ENCODE data around the gene LRRK2. TPM values are rescaled to one million over a fixed set of nuclear protein-coding genes. Genes with fewer than 3 reads are reported as not detected.
"Not testable (repeated sequence)": the region's sequence is repeated elsewhere in the genome, so short reads cannot be mapped to it uniquely, and the experiment has no call there.

Gene LRRK2
- total RNA-seq, 1 donor from 2014 or later = 7.1 TPM

DNA sequence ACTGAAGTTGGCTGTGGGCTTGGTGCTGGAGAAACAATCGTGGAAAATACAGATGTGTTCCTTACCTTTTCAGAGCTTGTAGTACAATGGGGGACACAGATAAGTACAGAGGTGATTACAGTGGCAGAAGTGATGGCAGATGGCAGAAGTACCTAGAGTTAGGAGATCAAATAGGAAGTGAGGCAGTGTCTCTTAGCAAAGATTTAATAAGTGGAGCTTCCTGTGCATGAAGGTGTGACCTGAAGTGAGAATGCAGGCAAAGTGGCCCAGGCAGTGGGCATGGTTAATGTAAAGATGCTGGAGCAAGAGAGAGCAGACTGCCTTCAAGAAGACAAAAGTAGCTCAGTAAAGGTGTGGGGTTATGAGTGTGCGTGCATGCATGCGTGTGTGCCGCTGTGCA, 16.0 kb downstream of the LRRK2 start:
- DNase-seq (ENCODE audit: low spot score) = no peak
- intact Hi-C loops (cut with DNase I) = no loop called here

DNA sequence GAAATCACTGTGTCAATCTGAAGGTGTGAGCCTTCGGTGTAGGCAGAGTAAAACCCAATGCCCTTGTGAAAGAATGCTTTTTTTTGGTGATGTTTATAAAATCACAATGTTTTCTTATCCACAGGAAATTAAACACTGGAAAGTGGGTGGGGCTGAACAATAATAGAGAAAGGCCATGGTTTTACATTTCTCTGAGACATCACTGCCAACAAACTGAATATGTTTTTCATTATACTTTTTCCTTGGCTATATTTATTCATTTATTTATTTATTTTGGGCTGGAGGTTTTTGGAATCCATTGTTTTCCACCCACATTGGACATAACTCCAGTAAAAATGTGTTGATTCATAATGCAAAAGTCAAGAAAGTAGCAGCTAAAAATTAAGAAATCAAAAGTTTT, 16.9 kb downstream of the LRRK2 start:
- intact Hi-C loops (cut with DNase I) = no loop called here

DNA sequence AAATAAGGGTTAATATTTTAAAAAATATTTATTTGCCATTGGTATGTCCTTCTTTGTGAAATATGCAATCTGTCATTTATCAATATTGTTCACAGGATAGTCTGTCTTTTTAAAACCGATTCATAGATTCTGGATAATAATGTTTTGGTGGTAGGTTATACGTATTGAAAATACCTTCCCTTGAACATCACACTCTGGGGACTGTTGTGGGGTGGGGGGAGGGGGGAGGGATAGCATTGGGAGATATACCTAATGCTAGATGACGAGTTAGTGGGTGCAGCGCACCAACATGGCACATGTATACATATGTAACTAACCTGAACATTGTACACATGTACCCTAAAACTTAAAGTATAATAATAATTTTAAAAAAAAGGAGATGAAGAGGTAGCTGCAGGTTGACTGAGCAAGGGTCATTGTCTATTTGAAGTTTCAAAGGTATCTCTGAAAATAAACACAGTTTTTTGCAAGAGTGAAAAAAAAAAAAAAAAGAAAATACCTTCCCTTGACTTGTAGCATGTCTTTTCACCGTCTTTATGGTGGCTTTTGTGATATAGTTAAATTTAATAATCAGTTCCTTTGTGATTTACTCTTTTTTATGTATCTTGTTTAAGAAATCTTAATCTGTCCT, 19.8 kb downstream of the LRRK2 start:
- intact Hi-C loops (cut with DNase I) = not testable (repeated sequence)

More for the DNA sequence above, 16.9 kb downstream of the LRRK2 start:
- no peak for DNase-seq (ENCODE audit: low spot score)

DNA sequence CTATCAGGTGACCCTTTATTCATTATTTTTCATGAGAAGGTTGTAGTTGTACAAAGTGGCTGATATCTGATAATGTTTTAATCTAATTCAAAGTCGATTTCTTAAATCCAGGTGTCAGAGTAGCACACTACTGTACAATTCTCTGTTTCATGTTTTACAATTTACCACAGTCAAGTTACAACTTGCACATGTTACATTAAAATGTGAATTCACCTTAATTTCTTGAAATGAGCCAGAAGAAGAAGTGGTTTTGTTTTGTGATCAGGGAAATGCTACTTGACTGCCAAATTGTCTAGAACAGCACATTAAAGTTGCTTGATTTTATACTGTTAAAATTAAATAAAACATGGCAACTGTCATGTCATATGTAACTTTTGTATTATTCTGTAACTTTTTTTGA, 23.2 kb downstream of the LRRK2 start:
- intact Hi-C loops (cut with DNase I) = no loop called here
- DNase-seq (ENCODE audit: low spot score) = no peak

More for the DNA sequence above, 19.8 kb downstream of the LRRK2 start:
- not testable (repeated sequence) for DNase-seq (ENCODE audit: low spot score)

- DNase-seq (ENCODE audit: low spot score) = no peak
- intact Hi-C loops (cut with DNase I) = no loop called here
Observed at GRCh38 chr12:40248585-40249297, 23.9 kb downstream of the LRRK2 start.

- intact Hi-C loops (cut with DNase I); DNase-seq (ENCODE audit: low spot score): not testable (repeated sequence)
Observed at GRCh38 chr12:40250652-40251051, 25.9 kb downstream of the LRRK2 start.

GRCh38 chr12:40253936-40254335, 29.1 kb downstream of the LRRK2 start:
- intact Hi-C loops (cut with DNase I) = no loop called here
- DNase-seq (ENCODE audit: low spot score) = no peak

DNA sequence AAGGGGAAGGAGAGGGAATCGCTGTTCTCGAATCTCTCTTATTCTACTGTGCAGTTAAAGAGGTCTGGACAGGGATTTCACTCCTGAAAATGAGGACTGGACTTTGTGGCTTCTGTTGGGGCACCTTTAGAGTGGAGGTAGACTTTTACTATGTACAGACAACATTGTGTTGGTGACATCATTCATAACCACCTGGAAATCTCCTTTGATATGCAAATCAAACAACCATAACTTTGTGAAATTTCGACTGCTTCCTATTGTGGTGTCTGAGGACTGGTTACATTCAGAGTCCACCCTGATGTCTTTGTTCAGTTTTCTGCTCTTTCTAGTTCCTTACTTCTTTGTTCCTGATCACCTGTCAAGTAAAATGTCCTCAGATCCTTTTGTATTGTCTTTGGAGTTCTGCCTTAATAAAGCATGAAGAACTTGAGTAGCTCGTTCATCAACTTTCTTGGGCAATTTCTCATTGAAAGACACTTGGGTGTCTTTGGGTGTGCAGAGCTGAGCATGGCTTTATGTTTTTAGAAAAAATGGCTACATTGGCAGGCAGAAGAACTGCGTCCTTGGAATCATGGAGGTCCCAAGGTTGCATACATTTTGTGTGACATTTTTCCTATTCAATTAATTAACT, 29.8 kb downstream of the LRRK2 start:
- DNase-seq (ENCODE audit: low spot score) = no peak
- intact Hi-C loops (cut with DNase I) = no loop called here

GRCh38 chr12:40258371-40258770, 33.6 kb downstream of the LRRK2 start:
- DNase-seq (ENCODE audit: low spot score) = no peak
- intact Hi-C loops (cut with DNase I) = no loop called here

GRCh38 chr12:40261937-40262336, 37.1 kb downstream of the LRRK2 start:
- DNase-seq (ENCODE audit: low spot score) = no peak
- intact Hi-C loops (cut with DNase I) = no loop called here

DNA sequence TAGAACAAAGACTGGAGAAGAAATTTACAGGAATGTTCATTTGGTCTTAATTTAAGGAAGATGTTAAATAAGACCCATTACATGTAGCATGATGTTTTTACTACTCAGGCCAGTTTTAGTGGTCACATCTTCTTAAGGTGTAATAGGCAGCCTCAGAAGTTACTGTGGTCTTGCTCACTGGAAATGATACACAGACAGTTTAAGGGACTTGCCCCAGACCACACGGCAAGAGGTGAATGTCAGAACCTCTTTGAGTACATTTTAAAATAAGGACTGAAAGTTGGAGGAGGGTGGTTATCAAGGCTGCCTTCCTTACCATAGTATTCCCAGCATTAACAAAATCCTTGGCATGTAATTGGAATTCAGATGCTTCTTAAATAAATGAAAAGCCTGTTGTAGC, 37.9 kb downstream of the LRRK2 start:
- intact Hi-C loops (cut with DNase I) = no loop called here
- DNase-seq (ENCODE audit: low spot score) = no peak

GRCh38 chr12:40263616-40264409, 39.0 kb downstream of the LRRK2 start:
- DNase-seq (ENCODE audit: low spot score) = no peak
- intact Hi-C loops (cut with DNase I) = no loop called here

DNA sequence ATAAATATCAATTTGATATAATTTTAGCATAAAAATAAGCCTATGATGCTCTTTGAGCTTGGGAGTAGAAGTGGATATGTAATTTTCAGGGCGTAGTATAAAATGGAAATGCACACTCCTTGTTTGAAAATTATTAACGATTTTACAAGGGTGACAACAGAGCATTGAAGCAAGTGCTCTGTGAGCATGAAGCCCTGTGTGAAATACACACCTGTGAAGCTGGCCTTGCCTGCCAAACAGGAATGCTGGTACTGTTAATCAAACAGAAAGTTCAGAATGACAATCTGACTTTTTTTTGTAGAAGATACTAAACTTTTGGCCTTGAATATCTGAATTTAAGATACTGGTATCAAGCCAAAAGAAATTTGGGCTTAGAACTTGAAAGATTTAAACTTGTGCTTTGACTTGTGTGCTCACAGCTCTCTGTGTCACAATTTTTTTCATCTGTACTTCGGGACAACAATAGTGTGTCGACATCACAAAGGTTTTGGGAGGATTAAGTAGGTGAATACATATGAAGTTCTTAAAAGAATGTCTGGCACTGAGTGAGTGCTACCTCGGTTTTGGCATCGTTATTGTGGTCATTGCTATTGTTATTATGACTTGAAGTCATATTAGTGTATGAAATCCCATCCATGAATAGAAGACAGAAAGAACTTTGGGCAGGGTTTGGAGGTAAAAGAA, 47.3 kb downstream of the LRRK2 start:
- no peak for DNase-seq (ENCODE audit: low spot score)
- intact Hi-C loops (cut with DNase I) = no loop called here

DNA sequence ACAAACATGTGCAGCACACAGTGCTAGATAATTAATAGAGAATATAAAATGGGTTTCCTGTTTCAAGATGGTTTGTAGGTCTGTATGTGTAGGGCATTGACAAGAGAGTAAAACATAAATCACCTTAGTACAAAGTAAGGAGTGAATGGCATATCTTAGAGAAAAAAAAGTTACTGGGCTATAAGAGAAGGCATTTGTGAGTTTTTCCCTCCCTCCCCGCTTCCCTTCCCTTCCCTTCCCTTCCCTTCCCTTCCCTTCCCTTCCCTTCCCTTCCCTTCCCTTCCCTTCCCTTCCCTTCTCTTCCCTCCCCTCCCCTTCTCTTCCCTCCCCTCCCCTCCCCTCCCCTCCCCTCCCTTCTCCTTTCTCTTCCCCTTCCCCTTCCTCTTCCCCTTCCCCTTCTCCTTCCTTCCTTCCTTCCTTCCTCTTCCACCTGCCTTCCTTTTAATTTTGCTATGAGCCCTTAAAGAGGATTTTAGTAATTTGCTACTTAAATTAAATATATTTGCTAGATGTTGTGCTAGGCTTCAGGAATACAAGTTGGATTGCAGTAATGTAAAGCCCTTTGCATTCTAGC, 57.1 kb downstream of the LRRK2 start:
- no peak for DNase-seq (ENCODE audit: low spot score)
- intact Hi-C loops (cut with DNase I) = no loop called here

DNA sequence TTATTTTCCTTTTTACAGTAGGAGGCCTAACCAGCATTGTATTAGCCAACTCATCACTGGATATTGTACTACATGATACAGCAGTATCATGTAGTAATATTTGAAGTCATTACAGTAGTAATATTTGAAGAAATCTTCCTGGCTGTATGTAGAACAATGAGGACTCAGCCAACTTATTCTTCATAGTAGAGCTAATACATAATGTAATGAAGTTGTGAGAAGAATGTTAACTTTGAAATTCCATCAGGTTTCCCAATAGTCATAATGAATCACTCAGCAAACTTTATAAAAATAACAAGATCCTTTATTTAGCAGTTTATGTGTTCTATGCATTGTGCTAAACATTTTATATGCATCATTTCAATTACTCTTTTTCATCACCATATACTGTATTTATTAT, 61.8 kb downstream of the LRRK2 start:
- intact Hi-C loops (cut with DNase I) = no loop called here
- no peak for DNase-seq (ENCODE audit: low spot score)

DNA sequence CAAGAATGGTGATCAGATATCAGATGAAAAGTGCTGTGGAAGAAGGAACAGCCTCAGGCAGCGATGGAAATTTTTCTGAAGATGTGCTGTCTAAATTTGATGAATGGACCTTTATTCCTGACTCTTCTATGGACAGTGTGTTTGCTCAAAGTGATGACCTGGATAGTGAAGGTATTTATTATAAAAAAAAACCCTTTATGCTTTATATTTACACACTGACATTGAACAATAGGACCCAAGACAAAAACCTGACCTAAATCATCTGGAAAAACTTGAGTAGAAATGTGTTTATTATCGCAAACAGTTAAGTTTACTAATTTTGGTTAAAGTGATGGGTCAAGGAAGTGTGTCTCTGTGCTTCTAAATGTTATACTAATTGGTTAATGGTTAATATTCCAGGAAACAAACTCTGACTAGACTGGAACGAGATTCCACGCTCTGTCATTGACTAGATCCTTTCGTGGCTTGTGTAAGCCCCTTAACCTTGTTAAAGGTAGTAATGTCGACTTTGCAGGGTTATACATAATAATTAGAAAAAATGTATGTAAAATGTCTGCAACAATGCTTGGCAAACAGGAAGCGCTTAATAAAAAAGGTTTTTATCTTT, 62.7 kb downstream of the LRRK2 start:
- no peak for DNase-seq (ENCODE audit: low spot score)
- intact Hi-C loops (cut with DNase I) = no loop called here

DNA sequence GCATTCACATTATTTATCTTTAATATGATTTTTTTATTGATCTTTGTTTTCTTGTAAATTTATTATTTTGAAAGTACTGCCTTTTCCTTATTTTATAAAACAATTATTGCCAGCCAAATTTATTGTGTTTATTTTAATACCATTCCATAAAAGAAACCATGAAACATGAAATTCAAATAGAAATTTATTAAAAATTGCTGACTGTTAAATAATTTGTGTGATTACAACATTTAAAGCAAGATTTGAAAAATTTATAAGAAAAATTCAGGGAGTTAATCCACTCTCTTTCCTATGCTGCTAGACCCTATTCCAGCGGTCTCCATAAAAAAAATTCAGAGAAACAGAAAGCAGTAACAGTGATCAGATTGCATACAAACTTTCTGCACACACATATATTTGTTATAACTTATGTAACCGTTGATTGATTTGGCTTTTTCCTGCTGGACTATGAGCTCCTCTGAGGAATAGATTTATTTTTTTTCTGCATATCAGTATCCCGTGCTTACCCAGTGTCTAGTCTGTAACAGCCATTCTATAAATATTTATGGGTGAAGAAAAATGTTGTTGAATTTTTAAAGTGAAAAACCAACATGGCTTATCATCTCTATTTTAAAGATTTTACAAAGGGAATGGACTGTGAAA, 68.1 kb downstream of the LRRK2 start:
- intact Hi-C loops (cut with DNase I) = no loop called here
- no peak for DNase-seq (ENCODE audit: low spot score)

- intact Hi-C loops (cut with DNase I) = no loop called here
- DNase-seq (ENCODE audit: low spot score) = no peak
Observed at GRCh38 chr12:40298341-40298740, 73.5 kb downstream of the LRRK2 start.
